BE2C (cell line): Measurements from ENCODE around the gene TRAM2.

ENCODE experiments used
- DNase-seq: peaks from one replicate; pipeline ENCODE4 v3.0.0-alpha.2; 2020
- H3K27me3 ChIP-seq: fragments of 250-450 bp; sonication (Bioruptor Pico); 2 replicates; pipeline ENCODE4 v1.5.1; 2020; ENCODE audit warnings: mild to moderate bottlenecking
- H3K36me3 ChIP-seq: fragments of 250-450 bp; sonication (Bioruptor Pico); 2 replicates; pipeline ENCODE4 v1.5.1; 2020; ENCODE audit warnings: mild to moderate bottlenecking
- H3K4me1 ChIP-seq: fragments of 250-450 bp; sonication (Bioruptor Pico); 2 replicates; pipeline ENCODE4 v1.5.1; 2020
- H3K4me3 ChIP-seq: 2 replicates; pipeline ENCODE4 v1.5.1; 2011; ENCODE audit warnings: low read depth, low read length
- H3K9me3 ChIP-seq: fragments of 250-450 bp; sonication (Bioruptor Pico); 2 replicates; pipeline ENCODE4 v1.5.1; 2020
- CTCF ChIP-seq: IDR thresholded peaks from 2 replicates; pipeline ENCODE4 v1.5.1; 2012; ENCODE audit warnings: mild to moderate bottlenecking, low read depth, low read length

The TRAM2 gene

GRCh38 chr6:52531396-52531795 is 45.5 kb downstream of the TRAM2 start:
- no peaks in the 10 kb centered on the region; the same call in none of the 2 replicates for H3K36me3 ChIP-seq

GRCh38 chr6:52530351-52530750 is 46.5 kb downstream of the TRAM2 start:
- H3K4me1 ChIP-seq: no peaks in the 10 kb centered on the region
- DNase-seq: no peak
- no peaks in the 10 kb centered on the region for H3K27me3 ChIP-seq
- no peak overlapping the region for H3K4me3 ChIP-seq
- H3K36me3 ChIP-seq: no peaks in the 10 kb centered on the region; the same call in none of the 2 replicates
- H3K9me3 ChIP-seq: no peaks in the 10 kb centered on the region
- TF ChIP-seq CTCF: no peak

More at GRCh38 chr6:52531396-52531795, 45.5 kb downstream of the TRAM2 start:
- Histone ChIP-seq H3K4me1 (no peaks in the 10 kb centered on the region), H3K9me3 (no peaks in the 10 kb centered on the region), H3K4me3 (no peak overlapping the region), H3K27me3 (no peaks in the 10 kb centered on the region)
- no peak for TF ChIP-seq CTCF
- DNase-seq: no peak

- Histone ChIP-seq H3K36me3 (no peaks in the 10 kb centered on the region; the same call in 1 of the 2 replicates), H3K4me3 (no peak overlapping the region), H3K27me3 (no peaks in the 10 kb centered on the region), H3K9me3 (no peaks in the 10 kb centered on the region), H3K4me1 (no peaks in the 10 kb centered on the region)
- no peak for DNase-seq
- no peak for TF ChIP-seq CTCF
These were observed 47.5 kb downstream of the TRAM2 start for GRCh38 chr6:52529311-52529710.

GRCh38 chr6:52527436-52527835 is 49.4 kb downstream of the TRAM2 start:
- Histone ChIP-seq H3K4me1 (no peaks in the 10 kb centered on the region; the same call in 1 of the 2 replicates), H3K27me3 (no peaks in the 10 kb centered on the region), H3K4me3 (no peak overlapping the region), H3K9me3 (no peaks in the 10 kb centered on the region), H3K36me3 (no peaks in the 10 kb centered on the region; the same call in 1 of the 2 replicates)
- no peak for TF ChIP-seq CTCF
- DNase-seq: no peak

GRCh38 chr6:52526634-52527033 is 50.2 kb downstream of the TRAM2 start:
- Histone ChIP-seq H3K4me1 (no peaks in the 10 kb centered on the region; the same call in 1 of the 2 replicates), H3K36me3 (no peaks in the 10 kb centered on the region; the same call in 1 of the 2 replicates), H3K27me3 (no peaks in the 10 kb centered on the region), H3K4me3 (no peak overlapping the region), H3K9me3 (no peaks in the 10 kb centered on the region)
- TF ChIP-seq CTCF: no peak
- DNase-seq: no peak

- H3K4me3 ChIP-seq: no peak overlapping the region
- no peaks in the 10 kb centered on the region; the same call in 1 of the 2 replicates for H3K4me1 ChIP-seq
- no peaks in the 10 kb centered on the region for H3K9me3 ChIP-seq
- no peaks in the 10 kb centered on the region; the same call in 1 of the 2 replicates for H3K36me3 ChIP-seq
- no peak for TF ChIP-seq CTCF
- no peak for DNase-seq
- no peaks in the 10 kb centered on the region for H3K27me3 ChIP-seq
These were observed 51.9 kb downstream of the TRAM2 start for GRCh38 chr6:52524918-52525317.
